SJCRH30 (cell line): ENCODE results near the gene C12orf57. TPM values are rescaled to one million over a fixed set of nuclear protein-coding genes. Genes with fewer than 3 reads are reported as not detected.
A peak's percentile ranks its signal among the peaks of the same experiment; 100 is the strongest.

Source experiments
- DNase-seq, 2 experiments: peaks; one replicate each; pipeline ENCODE4 v3.0.0-alpha.2; 2015 to 2020
- H3K27ac ChIP-seq: fragments of 250-450 bp; sonication (Bioruptor Pico); 2 replicates; pipeline ENCODE4 v1.5.1; 2020; ENCODE audit warnings: mild to moderate bottlenecking, moderate library complexity
- H3K27me3 ChIP-seq: fragments of 250-450 bp; sonication (Bioruptor Pico); 2 replicates; pipeline ENCODE4 v1.5.1; 2020; ENCODE audit warnings: mild to moderate bottlenecking, moderate library complexity
- H3K36me3 ChIP-seq: fragments of 250-450 bp; sonication (Bioruptor Pico); 2 replicates; pipeline ENCODE4 v1.5.1; 2020; ENCODE audit warnings: mild to moderate bottlenecking, moderate library complexity
- H3K4me1 ChIP-seq: fragments of 250-450 bp; sonication (Bioruptor Pico); 2 replicates; pipeline ENCODE4 v1.5.1; 2020; ENCODE audit warnings: mild to moderate bottlenecking, moderate library complexity
- H3K4me3 ChIP-seq: fragments of 250-450 bp; sonication (Bioruptor Pico); 2 replicates; pipeline ENCODE4 v1.5.1; 2020; ENCODE audit warnings: mild to moderate bottlenecking, moderate library complexity
- H3K9me3 ChIP-seq: fragments of 250-450 bp; sonication (Bioruptor Pico); replicated peaks from 2 replicates; pipeline ENCODE4 v1.5.1; 2020; ENCODE audit warnings: mild to moderate bottlenecking, moderate library complexity
- total RNA-seq: library from RNA; depleted of rRNA; stranded (reverse); fragments of >200 nt; shearing (Covaris generic); gene quantifications from 2 replicates; pipeline ENCODE4 v1.2.3, GENCODE V29; 2014

Gene C12orf57
- total RNA-seq, 1 experiment from 2014 or later = 193 TPM

- H3K27me3 ChIP-seq = peaks cover 5% of the 10 kb centered on the region; the same call in 1 of the 2 replicates
- H3K4me3 ChIP-seq = no peak overlapping the region
- H3K9me3 ChIP-seq = no peaks in the 10 kb centered on the region
- peaks cover 6% of the 10 kb centered on the region for H3K4me1 ChIP-seq
- no peaks in the 10 kb centered on the region for H3K36me3 ChIP-seq
- H3K27ac ChIP-seq = no peak overlapping the region
- DNase-seq = no peak
Observed at GRCh38 chr12:6952121-6952862, 8.5 kb downstream of the C12orf57 start.

GRCh38 chr12:6952863-6953441 is 9.1 kb downstream of the C12orf57 start:
- peak overlapping the region; percentile 38; the same call in 1 of the 2 replicates for H3K4me3 ChIP-seq
- DNase-seq = no peak
- peaks cover 6% of the 10 kb centered on the region for H3K4me1 ChIP-seq
- H3K27me3 ChIP-seq = peaks cover 5% of the 10 kb centered on the region; the same call in 1 of the 2 replicates
- H3K9me3 ChIP-seq = no peaks in the 10 kb centered on the region
- peak overlapping the region; percentile 28; the same call in 1 of the 2 replicates for H3K27ac ChIP-seq
- H3K36me3 ChIP-seq = no peaks in the 10 kb centered on the region

GRCh38 chr12:6953442-6954315 is 9.9 kb downstream of the C12orf57 start:
- peak; percentile 57 to 75 for DNase-seq
- peak overlapping the region; percentile 38 for H3K4me3 ChIP-seq
- H3K9me3 ChIP-seq = no peaks in the 10 kb centered on the region
- H3K4me1 ChIP-seq = peaks cover 6% of the 10 kb centered on the region
- peak overlapping the region; percentile 28; the same call in 1 of the 2 replicates for H3K27ac ChIP-seq
- H3K27me3 ChIP-seq = peaks cover 5% of the 10 kb centered on the region; the same call in 1 of the 2 replicates
- no peaks in the 10 kb centered on the region for H3K36me3 ChIP-seq

GRCh38 chr12:6954316-6955107 is 10.7 kb downstream of the C12orf57 start:
- no peaks in the 10 kb centered on the region for H3K9me3 ChIP-seq
- H3K4me3 ChIP-seq = no peak overlapping the region
- DNase-seq = no peak
- H3K4me1 ChIP-seq = peaks cover 6% of the 10 kb centered on the region
- peaks cover 5% of the 10 kb centered on the region; the same call in 1 of the 2 replicates for H3K27me3 ChIP-seq
- no peaks in the 10 kb centered on the region for H3K36me3 ChIP-seq
- H3K27ac ChIP-seq = no peak overlapping the region

- peaks cover 5% of the 10 kb centered on the region; the same call in 1 of the 2 replicates for H3K27me3 ChIP-seq
- H3K27ac ChIP-seq = no peak overlapping the region
- no peaks in the 10 kb centered on the region for H3K9me3 ChIP-seq
- H3K4me1 ChIP-seq = peaks cover 6% of the 10 kb centered on the region
- no peaks in the 10 kb centered on the region for H3K36me3 ChIP-seq
- no peak for DNase-seq
- H3K4me3 ChIP-seq = no peak overlapping the region
Observed at GRCh38 chr12:6955108-6956020, 11.5 kb downstream of the C12orf57 start.

GRCh38 chr12:6956021-6956727 is 12.4 kb downstream of the C12orf57 start:
- peaks cover 5% of the 10 kb centered on the region; the same call in 1 of the 2 replicates for H3K27me3 ChIP-seq
- peaks cover 10% of the 10 kb centered on the region for H3K4me1 ChIP-seq
- no peak for DNase-seq
- H3K9me3 ChIP-seq = no peaks in the 10 kb centered on the region
- no peak overlapping the region for H3K4me3 ChIP-seq
- H3K36me3 ChIP-seq = no peaks in the 10 kb centered on the region
- no peak overlapping the region for H3K27ac ChIP-seq

- Histone ChIP-seq H3K9me3 (no peaks in the 10 kb centered on the region), H3K27ac (no peak overlapping the region), H3K27me3 (peaks cover 5% of the 10 kb centered on the region; the same call in 1 of the 2 replicates), H3K4me3 (no peak overlapping the region), H3K36me3 (no peaks in the 10 kb centered on the region), H3K4me1 (peaks cover 12% of the 10 kb centered on the region)
- DNase-seq = no peak
Observed at GRCh38 chr12:6957151-6957701, 13.4 kb downstream of the C12orf57 start.

GRCh38 chr12:6957741-6958608 is 14.2 kb downstream of the C12orf57 start:
- Histone ChIP-seq H3K4me1 (peaks cover 14% of the 10 kb centered on the region), H3K27ac (no peak overlapping the region), H3K9me3 (no peaks in the 10 kb centered on the region), H3K27me3 (peaks cover 5% of the 10 kb centered on the region; the same call in 1 of the 2 replicates), H3K36me3 (no peaks in the 10 kb centered on the region), H3K4me3 (no peak overlapping the region)
- DNase-seq = no peak

GRCh38 chr12:6958609-6959057 is 14.8 kb downstream of the C12orf57 start:
- Histone ChIP-seq H3K9me3 (no peaks in the 10 kb centered on the region), H3K27me3 (peaks cover 5% of the 10 kb centered on the region; the same call in 1 of the 2 replicates), H3K4me1 (peaks cover 11% of the 10 kb centered on the region; the same call in 1 of the 2 replicates), H3K36me3 (no peaks in the 10 kb centered on the region), H3K27ac (no peak overlapping the region), H3K4me3 (no peak overlapping the region)
- DNase-seq = no peak

- no peak overlapping the region for H3K27ac ChIP-seq
- no peak for DNase-seq
- no peaks in the 10 kb centered on the region for H3K36me3 ChIP-seq
- H3K9me3 ChIP-seq = no peaks in the 10 kb centered on the region
- H3K4me1 ChIP-seq = peaks cover 11% of the 10 kb centered on the region; the same call in 1 of the 2 replicates
- peaks cover 5% of the 10 kb centered on the region; the same call in 1 of the 2 replicates for H3K27me3 ChIP-seq
- no peak overlapping the region for H3K4me3 ChIP-seq
Observed at GRCh38 chr12:6959058-6959804, 15.4 kb downstream of the C12orf57 start.
